Anterior cingulate cortex (tissue), 58 donors: ENCODE measurements around the gene TSPAN19.
"Not testable (repeated sequence)": the region's sequence is repeated elsewhere in the genome, so short reads cannot be mapped to it uniquely, and the experiment has no call there.

Source experiments
- DNase-seq, 58 donors: peaks; one replicate each; lab custom pipeline; 2025; lab: John Stamatoyannopoulos, UW

The TSPAN19 gene

DNA sequence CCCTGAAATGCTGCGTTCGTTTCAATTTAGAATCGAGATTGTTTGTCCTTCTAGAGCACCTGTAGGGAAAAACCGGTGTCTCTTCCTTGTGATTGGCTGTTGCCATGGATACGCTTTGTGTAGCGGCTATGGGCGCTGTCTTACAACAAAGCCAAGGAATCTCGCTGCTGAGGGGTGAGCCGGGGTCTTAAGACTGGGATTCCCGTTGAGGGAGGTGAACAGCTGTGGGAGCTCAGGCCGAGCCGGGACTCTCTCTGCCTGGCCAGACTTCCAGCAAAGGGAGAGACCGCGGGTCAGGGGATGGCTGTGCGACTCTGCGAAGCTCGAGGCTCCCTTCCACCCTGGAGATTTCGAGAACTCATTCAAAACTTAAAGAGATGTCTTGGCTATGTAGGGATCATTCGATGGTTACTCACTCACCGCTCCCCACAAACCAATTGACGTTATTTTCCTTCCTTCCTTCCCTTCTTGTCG lies at the start of gene TSPAN19, which contains the start of gene LRRIQ1:
TSS of gene TSPAN19 (minus strand) at position 44 of the 474 bp plus-strand sequence. CDS start 6,331 bp downstream, outside the sequence.
TSS of gene LRRIQ1 (plus strand) at position 118 of the 474 bp plus-strand sequence. CDS start 1,826 bp downstream, outside the sequence.
- peak in 57 of 58 donors; percentile 4 to 81 (median 56) for DNase-seq

- no peak for DNase-seq
Measured at GRCh38 chr12:85085066-85085465, 49.0 kb upstream of the TSPAN19 start.

DNA sequence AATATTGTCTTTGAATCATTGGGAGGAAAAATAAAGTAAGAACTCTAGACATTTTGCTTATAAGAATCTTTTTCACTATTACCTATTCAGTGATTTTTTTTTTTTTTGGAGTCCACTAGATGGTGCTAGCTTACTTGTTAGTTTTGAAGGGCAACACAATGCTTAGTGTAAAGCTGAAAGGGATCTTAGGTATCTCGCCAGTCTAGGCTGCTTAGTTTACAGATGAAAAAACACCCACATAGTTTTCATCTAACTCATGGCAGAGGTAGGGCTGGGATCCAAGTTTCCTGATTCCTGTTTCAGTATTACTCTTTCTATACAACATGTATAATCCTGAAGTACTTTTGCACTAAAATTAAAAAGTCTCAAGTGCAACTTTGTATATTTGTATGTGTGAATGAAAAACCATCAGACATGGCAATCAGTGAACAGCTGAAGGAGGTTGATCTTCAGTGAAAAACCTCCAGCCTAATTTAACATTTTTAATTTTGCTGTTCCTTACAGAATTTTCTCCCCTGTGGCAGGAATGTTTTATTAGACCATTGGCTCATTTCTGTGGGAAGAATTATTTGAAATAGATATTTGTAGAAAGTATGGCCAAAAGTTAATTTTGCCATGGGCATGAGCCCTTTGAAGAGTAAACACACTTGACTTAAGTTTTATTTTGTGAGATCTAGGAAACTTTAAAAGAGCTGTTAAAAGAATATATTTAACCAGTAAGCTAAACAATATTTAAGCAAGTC lies 40.8 kb upstream of the TSPAN19 start:
- DNase-seq, result peak in 2 of 58 donors; percentile 10 to 37

DNA sequence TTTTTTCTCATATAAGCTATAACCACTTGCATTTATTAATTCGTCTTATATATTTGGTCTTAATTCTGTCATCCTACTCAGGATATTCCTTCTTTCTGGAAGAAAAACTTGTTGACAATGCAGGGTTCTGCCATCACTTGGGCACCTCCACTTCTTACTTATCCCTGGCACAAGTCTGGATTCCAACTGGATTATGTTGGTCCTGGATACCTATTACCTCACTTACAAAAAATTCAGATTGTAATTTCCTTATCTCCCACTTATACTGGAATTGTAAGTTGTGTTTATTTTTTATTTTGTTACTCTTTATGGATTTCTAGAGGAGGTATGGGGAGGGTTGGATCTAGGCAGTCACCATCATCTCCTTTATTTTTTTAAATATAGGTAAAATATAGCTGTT lies 36.7 kb upstream of the TSPAN19 start:
- no peak for DNase-seq

- DNase-seq, result no peak
Measured at GRCh38 chr12:85065837-85066482, 29.9 kb upstream of the TSPAN19 start.

DNA sequence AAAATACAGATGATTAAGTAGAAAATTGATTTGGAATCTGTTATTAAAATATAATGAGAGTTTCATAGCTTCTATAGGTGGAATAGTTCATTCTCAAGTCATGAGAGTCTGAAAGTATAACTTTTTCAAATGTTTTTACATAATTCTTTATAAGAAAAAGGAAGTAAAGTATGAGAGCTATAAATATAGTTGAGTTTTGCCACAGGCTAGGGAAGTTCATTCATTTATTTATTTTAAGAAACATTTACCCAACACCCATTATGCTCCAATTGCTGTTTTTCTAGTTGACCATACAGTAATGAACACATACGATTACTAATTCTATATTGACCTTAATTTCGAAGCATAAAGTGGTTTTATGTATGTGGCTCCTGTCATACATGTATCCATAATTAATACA lies 24.8 kb upstream of the TSPAN19 start:
- DNase-seq, result no peak

GRCh38 chr12:85059594-85059993 lies 23.5 kb upstream of the TSPAN19 start:
- no peak for DNase-seq

- no peak for DNase-seq
Measured at GRCh38 chr12:85058339-85058738, 22.3 kb upstream of the TSPAN19 start.

GRCh38 chr12:85057370-85057963 lies 21.4 kb upstream of the TSPAN19 start:
- DNase-seq, result peak in 5 of 58 donors; percentile 1 to 23 (median 2)

DNA sequence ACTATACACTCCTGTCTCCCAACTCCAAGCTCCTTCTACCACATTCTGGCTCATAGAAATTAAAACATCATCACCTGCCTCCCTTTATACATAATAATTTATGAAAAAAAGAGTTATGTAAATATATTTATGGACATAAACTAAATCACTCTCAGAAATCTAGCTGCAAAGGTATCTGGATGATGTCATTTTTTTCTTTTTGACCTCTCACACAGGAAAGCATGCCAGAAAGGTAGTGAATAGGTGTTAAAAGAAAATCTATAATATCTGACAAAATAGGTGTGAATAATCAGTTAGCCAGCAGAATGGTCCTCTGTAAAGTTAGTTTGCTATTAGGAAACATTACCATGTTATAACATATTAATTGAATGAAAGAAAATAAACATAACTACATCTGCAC lies 7.8 kb upstream of the TSPAN19 start:
- DNase-seq, result no peak

DNA sequence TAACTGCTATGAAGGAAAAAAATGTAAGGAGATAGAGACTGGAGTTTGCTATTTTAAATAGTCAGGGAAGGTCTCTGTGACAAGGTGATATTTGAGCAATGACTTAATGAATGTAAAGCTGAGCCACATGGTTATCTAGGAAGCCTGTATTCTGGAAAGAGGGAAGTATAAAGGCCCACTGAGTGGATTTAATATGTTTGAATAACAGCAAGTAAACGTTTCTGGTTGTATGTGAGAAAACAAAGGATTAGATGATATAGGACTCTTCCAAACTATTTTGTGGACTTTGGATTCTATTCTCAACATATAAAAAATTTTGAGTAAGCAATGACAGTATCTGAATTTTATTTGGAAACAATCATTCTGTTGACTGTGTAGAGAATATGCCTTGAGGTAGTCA lies 5.3 kb upstream of the TSPAN19 start:
- no peak for DNase-seq

DNA sequence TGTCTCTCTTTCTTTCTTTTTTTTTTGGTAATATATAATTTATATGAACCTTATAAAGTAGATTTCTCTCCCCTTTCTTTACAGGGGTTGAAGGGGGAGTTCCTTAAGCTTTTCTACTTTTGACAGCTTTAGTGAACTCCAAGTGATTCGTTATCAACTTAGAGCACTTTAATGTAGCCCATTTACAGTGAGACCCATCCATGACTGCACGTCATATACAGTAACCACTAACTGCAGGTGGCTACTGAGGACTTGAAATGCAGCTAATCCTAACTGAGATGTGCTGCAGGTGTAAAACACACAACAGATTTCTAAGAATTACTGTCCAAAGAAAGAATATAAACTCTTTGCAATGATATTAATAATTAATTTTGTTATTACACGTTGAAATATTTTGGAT lies 656 bp upstream of the TSPAN19 start:
- no peak for DNase-seq

DNA sequence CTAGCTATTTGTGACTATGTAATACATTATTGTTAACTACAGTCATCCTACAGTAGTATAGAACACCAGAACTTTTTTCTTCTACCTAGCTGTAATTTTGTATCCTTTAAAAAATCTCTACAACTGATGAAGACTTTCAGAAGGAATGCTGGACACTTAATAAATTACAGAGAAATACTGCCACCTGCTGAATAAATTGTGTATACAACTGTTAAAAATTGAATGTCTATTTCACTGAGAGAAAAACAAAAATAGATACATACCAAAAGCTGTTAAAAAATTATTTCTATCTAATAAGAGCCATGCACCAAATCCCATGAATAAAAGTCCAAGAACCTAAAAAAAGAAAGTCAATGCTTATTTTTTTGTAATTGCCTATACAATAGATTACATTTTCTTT lies 6.6 kb downstream of the TSPAN19 start:
- DNase-seq, result no peak

GRCh38 chr12:85018098-85018497 lies 18.0 kb downstream of the TSPAN19 start:
- no peak for DNase-seq

DNA sequence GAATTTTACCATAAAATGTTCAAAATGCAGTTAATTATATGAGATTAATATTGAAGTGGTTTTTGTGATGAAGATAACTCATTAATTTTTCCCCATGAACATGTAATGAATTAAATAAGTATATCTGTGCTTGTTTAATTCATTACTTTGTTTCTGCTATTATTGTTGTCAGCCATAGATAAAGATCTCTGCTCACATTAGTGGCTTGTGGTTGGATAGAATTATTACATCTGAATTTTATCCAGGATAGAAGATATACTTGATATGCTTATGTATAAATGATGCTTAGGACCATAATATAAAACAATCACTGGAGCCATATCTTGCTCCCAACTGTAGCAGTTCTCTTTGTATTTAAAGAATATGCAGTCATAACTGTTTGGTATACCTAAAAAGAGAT lies 18.5 kb downstream of the TSPAN19 start:
- DNase-seq, result no peak

GRCh38 chr12:85017133-85017532 lies 18.9 kb downstream of the TSPAN19 start:
- DNase-seq, result no peak

DNA sequence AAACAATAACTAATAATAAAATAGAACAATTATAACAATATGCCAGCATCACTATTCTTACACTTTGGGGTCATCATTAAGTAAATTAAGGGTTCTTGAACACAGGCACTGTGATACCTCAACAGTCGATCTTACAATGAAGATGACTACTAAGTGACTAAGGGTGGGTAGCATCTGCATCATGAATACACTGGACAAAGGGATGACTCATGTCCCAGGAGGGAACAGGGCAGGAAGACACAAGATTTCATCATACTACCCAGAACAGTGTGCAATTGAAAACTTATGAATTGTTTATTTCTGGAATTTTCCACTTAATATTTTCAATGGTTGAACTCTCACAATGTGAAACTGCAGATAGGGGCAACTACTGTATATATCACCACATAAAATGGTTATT lies 19.7 kb downstream of the TSPAN19 start:
- DNase-seq, result peak in 7 of 58 donors; percentile 1 to 69 (median 6)

GRCh38 chr12:85007836-85008235 lies 28.2 kb downstream of the TSPAN19 start:
- no peak for DNase-seq

GRCh38 chr12:85006206-85006605 lies 29.9 kb downstream of the TSPAN19 start:
- no peak for DNase-seq

- no peak for DNase-seq
Measured at GRCh38 chr12:85005615-85006014, 30.5 kb downstream of the TSPAN19 start.

GRCh38 chr12:85005047-85005446 lies 31.0 kb downstream of the TSPAN19 start:
- DNase-seq, result not testable (repeated sequence)
